ENCODE results near the gene TMEM141.
"Not testable (repeated sequence)": the region's sequence is repeated elsewhere in the genome, so short reads cannot be mapped to it uniquely, and the experiment has no call there.

TMEM141 gene

DNA sequence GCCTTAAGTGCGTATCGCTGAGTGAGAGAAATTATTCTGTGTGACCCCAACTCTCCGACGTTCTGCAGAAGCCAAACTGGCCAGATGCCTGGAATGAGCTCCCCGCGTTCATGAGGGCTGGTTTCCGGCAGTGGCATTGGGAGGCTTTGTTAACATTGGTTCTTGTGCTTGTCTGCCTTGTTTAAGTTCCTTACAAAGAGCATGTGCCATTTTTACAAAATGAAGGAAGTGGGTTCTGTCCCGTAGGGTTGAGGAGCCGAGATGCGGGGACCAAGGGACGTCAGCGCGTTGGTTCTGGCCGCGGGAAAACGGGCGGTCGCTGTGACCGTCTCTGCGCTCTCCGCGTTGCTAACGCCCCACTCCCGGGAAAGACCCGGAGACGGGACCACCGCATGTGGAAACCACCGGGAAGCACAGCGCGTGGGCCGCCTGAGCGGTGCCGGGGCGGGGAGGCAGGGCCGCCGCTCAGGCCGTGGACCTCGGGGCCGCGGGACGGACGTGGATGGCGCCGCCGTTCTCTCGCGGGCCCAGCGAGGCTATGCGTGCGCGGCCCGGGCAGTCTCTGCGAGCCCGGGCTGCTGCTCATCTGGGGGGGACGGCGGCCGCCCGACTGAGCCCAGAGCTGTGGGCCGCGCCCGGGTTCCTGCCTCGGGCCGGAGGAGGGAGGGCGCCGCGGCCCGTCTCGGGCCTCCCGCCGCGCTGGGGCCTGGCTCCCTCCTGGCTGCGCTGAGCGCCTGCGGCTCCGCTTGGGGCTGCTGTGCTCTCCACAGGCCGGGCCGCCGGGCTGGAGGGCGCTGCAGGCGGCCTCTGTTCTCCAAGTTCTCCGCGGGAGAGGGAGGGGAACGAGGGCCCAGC is 30.1 kb downstream of the TMEM141 start:
- no peak for DNase-seq

DNA sequence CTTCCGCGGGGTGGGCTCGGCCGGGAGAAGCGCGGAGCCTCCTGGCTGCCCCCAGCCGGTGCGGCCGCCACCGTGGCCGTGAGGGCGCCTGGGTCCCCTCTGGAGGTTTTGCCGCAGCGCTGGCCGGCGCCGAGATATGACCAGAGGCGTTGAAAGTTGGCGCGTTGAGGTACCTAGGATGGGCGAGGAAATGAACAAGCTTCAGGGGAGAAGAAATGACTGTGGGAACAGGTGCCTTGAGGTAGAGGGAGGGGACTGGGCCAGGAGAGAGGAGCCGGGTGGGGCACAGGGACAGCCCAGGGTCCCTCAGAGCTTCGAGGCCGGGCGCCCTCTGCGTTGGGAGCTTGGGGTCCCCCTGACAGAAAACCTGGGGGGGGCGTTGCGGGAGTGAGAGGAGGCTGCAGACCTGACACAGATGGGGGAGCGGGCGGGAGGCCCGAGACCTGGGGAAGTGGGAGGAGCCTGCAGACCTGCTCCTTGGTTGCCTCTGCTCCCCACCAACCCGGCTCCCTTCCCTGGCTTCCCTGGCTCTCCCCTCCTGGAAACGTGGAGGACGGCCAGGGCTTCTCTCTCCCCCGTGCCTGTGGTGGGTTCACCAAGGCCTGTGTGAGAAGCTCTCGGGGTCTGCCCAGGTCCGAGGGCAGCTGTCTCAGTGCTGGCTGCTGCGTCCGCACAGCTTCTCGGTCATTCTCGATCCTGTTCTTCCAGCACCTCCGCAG is 30.8 kb downstream of the TMEM141 start:
- no peak for DNase-seq

DNA sequence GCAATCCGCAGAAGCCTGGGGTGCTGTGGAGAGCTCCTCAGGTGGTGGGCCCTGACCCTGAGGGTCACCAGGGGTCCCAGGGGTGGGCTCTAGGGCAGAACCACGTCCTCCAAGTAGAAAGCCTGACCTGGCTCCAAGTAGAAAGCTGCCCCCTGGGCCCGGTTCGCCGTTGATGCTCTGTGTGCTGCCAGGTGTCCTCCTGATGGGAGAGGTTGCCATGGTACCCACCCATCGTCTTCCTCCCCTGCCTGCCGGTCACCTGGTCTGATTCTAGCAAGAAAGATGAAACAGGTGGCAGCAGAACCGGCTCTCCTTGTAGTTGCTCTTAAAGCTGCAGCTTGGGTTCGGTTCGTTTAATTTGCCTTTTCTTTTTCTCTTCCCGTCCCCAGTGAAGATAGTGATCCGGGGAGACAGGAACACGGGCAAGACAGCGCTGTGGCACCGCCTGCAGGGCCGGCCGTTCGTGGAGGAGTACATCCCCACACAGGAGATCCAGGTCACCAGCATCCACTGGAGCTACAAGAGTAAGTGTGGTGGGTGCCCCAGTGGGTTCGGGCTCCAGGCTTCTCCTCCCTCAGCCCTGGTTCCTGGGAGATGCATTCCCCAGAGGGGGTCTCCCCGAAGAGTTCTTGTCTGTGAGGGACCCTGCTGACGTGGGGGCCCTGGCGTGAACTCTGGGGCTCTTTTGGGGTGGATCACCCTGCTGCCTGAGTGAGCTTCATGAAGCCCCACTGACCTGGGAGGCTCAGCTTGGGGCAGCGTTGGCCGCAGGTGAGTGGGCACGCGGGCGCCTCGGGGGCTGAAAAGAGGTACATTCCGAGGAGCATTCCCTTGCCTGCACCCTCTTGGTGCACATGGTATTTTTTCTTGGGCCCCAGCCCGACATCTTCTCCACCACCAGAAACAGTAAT is 32.2 kb downstream of the TMEM141 start:
- DNase-seq = no peak

DNA sequence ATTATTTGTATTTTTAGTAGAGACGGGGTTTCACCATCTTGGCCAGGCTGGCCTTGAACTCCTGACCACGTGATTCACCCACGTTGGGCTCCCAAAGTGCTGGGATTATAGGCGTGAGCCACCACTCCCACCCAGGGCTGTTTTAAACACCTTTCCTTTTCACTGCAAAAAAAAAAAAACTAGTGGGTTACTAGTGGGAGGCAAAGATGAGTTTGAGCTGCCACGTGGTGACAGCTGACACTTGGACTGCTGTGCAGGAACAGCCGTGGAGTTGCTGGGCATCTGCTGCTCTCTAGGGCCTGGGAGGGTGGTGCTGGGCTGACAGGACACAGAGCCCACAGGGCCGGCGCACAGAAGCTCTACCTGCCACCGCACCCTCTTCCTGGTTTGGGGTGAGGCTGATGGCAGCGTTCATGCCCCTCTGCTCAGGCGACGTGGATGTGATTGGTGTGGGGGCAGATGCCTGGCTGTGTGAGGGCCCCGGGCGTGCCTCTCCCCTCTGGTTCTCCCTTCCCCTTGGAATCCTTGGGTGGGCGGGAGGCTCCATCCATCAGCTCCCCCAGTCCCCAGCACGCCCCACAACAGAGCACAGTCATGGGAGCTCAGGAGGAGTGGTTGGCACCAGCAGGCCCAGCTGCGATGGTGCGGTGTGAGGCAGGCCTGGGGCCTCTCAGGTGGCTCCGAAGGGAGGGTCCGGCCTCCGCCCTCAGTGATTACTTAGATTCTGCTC is 33.5 kb downstream of the TMEM141 start:
- DNase-seq = no peak

DNA sequence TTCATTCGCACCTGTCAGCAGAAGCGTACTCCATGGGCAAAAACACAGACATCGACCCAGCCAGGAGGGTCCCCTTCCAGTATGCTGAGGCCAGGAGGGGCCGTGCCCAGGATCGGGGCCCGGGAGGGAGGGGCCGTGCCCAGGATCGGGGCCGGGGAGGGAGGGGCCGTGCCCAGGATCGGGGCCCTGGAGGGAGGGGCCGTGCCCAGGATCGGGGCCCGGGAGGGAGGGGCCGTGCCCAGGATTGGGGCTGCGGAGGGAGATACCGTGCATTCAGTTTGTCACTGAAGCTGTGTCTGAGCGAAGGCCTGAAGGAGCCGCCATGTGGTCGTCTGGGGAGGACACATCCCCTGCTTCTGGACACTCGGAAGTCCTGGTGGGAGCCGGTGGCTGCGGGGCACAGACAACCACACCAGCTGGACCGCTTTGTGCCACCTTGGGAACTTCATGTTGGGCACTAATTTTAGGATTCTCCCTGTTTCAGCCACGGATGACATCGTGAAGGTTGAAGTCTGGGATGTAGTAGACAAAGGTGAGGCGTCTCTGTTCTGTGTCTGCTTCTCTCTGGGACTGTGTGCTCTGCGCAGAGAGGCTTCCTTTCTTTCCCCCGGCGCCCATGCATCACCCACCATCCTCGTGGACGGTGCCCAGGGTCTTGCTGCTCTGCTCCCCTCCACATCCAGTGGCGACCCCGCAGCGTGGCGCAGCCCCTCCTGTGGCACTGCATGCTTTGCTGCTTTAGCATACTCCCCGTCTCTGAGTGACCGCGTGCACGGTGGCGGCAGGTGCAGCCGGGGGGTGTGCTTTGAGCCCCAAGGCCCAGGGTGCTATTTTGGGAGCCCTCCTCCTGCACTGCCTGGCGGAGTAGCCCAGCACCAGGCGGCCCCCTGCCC is 34.4 kb downstream of the TMEM141 start:
- no peak for DNase-seq

DNA sequence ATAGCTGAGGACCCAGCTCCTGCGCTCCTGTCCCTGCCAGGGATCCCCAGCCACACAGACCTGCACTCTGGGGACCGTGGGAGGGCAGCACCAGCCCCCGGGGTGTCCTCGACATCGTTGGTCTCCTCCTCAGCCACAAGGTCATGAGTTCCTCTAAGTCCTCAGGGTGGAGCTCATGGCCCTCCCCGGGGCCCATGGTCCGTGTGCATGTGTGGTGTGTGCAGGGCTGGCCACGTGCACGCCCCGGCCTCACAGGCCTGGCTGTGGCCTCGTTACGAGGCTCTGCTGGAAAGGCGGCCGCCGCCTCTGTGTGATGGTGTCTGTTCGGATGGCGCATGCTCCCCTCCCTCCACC is 35.0 kb downstream of the TMEM141 start:
- DNase-seq = no peak

DNA sequence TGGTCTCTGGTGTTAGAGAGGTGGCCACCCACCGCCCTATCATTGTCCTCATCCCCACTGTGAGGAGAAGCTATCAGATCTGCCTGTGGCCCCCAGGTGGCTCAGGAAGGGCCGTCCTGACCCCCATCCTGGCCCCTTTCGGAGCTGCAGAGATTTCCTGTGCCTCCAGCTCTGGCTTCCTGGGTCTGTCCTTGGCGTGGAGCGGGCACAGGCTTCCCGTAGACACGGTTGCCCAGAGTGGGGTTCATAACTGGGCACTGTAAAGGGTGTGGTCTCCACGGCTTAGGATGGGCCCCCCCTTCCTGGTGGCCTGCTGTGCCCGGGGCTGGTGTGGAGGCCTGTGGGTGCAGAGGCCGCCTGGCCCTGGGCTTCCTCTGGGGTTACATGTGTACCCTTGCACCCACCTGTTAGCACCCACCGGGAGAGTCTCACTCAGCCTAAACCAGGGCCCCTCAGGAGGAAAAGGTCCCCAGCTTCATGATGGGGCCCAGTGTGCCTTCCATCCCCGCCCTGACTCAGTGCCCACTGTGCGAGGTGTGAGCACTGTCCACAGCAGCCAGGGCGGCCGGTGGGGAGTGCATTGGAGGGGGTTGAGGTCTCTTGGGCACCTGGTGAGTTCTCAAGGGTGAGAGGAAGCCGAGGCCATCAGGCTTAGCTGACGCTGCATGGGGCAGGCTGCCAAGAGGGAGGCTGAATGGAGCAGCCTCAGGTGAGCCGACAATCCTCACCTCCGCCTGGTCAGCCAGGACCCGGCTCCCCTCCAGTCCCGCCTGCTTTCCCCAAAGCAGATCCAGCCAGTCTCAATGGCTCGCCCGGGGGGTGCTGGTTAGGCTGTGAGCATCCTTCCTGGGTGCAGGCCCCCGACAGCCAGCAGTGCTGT is 35.8 kb downstream of the TMEM141 start:
- DNase-seq = no peak

DNA sequence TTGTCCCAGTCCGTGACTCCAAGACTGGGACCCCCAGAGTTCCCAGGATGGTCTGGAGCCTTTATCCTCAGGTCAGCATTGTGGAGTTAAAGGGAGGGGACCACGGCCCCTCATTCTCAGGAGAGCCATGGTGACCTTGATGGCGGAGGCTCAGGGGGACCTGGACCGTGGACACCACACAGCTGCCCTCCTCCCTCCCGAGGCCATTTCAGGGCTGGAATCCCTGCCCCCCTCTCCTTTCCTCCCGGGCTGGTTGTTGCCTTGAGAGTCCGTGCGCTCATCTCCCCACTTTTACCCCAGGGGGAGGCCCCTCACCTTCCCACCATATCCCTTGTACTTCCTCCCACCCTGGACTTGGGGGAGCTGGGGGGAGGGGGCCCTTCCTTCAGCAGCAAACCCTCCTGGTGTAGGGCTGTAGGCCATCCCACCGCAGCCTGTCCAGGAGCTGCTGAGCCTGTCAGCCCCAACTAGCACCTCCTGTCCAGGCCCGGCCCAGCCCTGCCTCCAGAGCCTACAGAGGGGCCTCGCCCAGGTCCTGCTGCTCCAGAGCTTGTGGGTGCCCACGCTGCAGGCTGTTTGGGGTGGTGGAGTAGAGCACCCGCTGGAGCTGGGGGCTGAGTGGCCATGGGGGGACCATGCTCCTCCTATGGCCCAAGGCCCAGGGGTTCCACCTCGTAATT is 36.8 kb downstream of the TMEM141 start:
- DNase-seq = no peak

DNA sequence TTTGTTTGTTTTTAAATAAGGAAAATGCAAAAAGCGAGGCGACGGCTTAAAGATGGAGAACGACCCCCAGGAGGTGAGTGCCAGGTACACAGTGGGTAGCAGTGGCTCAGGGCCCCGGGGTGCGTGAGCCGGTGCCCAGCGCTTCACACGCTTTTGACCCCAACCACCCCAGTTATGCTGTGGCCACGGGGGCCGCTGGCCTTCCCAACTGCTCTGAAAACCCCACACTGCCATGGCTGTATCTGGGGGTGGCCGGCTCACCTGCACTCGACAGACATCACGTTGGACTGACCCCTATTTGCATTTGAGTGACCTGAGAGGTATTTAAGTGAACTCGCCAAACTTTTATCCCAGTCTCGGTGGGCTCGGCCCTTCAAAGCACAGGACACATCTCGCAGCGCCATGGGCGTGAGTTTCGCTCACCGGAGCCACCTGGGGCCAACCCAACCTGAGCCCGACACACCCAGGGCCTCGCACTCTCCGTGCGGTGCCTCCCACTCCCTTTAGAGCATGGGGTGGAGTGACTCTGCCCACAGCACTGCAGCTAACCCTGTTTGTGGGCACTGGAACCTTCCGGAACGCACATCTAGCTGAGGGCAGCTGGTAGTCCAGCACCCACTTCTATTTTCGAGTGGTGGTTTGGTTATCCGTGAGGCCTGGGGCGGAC is 37.5 kb downstream of the TMEM141 start:
- DNase-seq = no peak

DNA sequence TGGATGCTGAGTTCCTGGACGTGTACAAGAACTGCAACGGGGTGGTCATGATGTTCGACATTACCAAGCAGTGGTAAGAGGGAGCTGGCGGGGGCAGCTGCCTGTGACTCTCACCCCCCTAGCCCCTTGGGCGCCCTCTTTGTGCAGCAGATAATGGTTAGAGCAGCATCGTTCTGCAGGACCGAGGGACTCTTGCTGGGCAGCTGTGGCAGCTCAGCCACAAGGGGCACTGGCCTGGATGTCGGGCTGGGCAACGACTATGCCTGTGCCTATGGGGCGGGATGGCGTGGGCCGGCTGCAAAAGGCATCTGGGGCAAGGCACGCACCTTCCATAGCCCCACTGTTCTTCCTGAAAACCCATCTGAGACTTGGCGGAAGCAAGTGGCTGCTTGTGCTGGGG is 38.3 kb downstream of the TMEM141 start:
- DNase-seq = no peak

DNA sequence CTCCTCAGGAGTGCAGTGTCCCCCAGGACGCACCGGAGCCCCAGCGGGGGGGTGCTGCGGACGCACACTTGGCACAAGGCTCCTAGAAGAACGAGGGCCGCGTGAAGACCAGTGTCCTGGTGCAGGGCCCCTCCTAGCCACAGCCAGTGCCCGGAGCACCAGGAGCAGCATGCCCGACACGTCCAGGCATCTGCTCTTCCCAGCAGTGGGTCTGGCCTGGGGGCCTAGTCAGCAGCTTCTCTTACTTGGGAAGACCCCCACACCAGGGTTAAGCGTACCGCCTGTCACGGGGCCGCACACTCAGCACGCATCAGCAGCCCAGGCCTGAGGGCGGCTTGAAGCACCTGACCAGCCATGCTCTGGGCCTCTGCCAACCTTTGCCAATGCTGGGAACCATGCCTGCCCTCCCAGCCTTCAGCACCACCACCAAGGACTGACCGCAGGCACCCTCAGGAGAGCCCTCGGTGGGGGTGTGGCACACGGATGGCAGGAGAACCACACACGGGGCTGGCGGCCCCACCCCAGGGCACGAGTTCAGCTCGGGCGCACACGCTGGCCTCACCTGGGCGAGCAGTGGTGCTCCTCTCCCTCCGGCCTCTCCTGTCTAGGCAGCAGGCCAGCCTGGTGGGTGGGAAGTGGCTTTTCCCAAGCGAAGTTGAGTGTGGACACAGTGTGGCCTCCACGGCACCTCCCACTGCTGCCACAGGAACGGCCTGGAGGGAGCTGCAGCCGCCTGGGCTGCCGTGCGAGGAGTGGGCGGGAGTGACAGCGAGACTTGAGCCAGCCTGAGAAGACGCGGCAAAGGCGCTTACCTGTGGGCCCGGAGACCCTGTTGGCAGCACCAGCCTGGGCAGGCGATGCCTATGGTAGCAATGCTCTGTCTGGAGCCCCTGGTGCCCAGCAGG is 39.1 kb downstream of the TMEM141 start:
- no peak for DNase-seq

DNA sequence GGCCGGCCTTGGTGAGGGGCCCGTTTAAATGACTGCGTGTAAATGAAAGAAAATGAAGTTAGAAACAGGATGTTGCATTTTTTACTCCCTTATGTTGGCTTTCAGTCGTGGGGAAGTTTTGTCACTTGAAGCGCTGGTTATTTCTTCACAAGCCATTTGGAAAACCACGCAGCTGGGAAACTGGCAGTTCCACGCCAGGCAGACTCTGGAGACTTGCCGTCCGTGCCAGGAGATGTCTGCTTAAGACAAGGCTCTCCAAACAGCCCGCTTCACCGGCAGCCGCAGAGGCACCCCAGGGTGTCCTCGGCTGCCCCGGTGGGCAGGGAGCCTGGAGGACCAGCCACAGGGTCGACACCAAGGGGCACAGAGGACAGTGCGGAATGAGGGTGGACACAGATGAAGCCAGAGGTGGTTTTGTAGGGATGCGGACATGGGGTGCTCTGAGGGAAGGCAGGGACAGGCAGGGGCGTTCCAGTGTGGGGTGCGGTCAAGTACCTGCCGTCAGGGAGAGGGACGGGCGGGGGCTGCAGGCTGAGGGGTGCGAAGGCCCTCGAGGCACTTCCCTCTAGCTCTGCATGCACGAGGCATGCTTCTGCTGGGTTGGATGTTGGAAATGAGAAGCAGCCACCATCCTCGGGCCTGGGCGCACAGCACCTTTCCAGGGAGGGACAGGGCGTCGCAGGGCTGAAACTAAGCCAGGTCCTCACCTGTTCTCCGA is 40.0 kb downstream of the TMEM141 start:
- DNase-seq = no peak

DNA sequence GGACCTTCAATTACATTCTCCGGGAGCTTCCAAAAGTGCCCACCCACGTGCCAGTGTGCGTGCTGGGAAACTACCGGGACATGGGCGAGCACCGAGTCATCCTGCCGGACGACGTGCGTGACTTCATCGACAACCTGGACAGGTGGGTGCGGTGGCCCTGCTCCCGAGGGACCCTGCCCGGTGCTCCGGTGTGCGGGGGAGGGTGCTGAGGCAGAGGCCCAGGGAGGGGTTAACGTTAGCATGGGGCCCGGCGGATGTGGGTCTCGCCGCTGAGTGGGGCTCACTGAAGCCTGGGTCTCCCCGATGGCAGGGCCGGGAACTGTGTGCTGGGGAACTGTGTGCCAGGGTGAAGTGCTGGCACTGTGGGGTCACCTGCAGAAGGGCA is 40.6 kb downstream of the TMEM141 start:
- DNase-seq = no peak

DNA sequence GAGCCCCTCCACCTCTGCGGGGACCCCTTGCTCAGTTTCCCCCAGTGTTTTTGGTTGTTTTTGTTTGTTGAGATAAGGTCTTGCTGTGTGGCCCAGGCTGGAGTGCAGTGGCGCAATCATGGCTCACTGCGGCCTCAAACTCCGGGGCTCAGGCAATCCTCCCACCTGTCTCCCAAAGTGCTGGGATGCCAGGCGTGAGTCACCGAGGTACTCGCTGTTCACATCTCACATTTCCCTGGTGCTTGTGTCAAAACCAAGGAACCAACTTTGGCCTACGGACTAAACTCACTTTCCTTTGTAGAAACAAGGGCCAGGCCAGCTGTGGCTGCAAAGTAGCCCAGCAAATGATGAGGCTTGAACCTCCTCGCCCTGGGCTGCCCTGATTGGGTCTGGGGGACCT is 41.4 kb downstream of the TMEM141 start:
- DNase-seq = no peak

DNA sequence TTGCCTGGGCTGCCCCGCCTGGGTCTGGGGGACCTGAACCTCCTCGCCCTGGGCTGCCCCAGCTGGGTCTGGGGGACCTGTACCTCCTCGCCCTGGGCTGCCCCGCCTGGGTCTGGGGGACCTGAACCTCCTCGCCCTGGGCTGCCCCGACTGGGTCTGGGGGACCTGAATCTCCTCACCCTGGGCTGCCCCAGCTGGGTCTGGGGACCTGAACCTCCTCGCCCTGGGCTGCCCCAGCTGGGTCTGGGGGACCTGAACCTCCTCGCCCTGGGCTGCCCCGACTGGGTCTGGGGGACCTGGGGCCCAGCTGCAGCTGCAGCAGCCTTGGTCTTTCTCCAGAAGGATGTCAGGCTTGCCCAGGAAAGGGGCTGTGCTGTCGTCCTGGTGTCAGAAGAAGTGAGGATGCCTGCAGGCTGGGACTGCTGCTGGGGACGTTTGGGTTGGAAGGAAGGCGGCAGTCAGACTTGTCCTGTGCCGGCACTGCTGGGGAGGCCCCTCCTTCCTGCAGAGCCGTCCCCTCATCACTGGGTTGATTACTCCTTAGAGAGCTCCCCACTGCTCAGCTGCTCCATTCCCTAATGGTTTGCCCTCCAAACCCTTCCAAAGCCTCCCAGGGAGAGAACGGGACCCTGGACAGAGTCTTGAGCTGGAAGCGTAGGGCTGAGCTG is 42.4 kb downstream of the TMEM141 start:
- DNase-seq = not testable (repeated sequence)

DNA sequence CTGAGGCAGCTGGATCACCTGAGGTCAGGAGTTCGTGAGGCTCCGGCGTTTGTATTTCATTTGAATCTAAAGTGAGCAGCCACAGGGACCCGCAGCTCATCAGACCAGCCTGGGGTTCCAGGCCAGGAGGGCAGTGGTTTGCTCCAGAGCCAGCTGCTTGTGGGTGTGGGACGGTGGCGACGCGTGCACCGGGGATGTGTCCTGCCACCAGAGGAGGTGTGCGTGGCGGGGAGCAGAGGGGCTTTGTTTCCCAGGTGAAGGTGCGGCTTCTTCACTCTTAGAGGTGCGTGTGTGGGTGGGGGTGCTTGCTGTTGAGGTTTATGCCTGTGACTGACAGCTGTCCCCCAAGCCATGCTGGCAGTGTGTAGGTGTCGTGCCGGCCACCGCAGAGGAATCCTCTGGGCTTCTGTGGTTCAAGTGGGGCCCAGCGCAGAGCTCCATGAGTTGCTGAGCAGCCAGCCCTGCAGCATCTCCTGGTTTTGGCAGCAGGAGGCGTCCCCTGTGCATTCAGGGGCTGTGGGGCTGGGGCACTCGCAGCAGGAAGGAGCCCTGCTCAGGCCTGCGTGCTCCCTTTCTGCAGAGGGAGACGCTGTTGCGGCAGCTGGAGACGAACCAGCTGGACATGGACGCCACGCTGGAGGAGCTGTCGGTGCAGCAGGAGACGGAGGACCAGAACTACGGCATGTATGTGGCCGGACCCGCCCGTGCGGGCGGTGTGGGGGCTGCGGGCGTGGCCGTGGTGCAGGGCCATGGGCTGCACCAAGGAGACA is 44.2 kb downstream of the TMEM141 start:
- no peak for DNase-seq

Data from stimulated activated naive CD4-positive, alpha-beta T cell treated with Interleukin-2 at 50 U/mL for 16 hours (primary cell).